DND-41 (cell line): ENCODE data around the gene MAST2.

ENCODE experiments used
- EZH2 ChIP-seq: IDR thresholded peaks from 3 replicates; pipeline ENCODE4 v1.6.1; 2012; ENCODE audit warnings: borderline replicate concordance, low read depth, mild to moderate bottlenecking, moderate library complexity, low read length, inconsistent platforms; ENCODE audit not compliant: severe bottlenecking
- TF ChIP-seq, protein P1 (sequence below): IDR thresholded peaks from 2 replicates; pipeline ENCODE4 v1.5.1; 2012; ENCODE audit warnings: borderline replicate concordance, low read length, moderate library complexity, mild to moderate bottlenecking; ENCODE audit not compliant: poor library complexity, severe bottlenecking; ENCODE audit errors: extremely low read depth

DNA sequence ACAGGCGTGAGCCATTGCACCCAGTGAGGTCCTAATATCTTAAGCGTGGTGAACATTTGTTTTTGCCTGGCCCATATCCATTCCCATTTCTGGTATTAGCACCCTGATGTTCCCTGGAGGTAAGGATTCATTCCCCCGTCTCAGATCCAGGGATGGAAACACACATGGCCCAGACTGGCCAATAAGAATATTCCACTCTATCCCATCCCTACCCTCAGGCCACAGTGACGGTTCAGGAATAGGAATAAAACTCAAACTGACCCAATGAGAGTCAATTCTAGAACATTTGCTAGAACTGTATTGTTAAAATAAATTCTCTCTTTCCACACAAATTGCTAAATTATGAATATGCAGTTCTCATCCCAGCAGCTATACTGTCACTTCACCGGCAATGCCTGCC is 252.9 kb downstream of the MAST2 start:
- TF ChIP-seq EZH2 = no peak
- TF ChIP-seq, protein P1, sequence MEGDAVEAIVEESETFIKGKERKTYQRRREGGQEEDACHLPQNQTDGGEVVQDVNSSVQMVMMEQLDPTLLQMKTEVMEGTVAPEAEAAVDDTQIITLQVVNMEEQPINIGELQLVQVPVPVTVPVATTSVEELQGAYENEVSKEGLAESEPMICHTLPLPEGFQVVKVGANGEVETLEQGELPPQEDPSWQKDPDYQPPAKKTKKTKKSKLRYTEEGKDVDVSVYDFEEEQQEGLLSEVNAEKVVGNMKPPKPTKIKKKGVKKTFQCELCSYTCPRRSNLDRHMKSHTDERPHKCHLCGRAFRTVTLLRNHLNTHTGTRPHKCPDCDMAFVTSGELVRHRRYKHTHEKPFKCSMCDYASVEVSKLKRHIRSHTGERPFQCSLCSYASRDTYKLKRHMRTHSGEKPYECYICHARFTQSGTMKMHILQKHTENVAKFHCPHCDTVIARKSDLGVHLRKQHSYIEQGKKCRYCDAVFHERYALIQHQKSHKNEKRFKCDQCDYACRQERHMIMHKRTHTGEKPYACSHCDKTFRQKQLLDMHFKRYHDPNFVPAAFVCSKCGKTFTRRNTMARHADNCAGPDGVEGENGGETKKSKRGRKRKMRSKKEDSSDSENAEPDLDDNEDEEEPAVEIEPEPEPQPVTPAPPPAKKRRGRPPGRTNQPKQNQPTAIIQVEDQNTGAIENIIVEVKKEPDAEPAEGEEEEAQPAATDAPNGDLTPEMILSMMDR = no peak
